Measurements from ENCODE around the gene PANX2.

Gene PANX2

GRCh38 chr22:50184004-50184901 lies 13.7 kb downstream of the PANX2 start:
- TF ChIP-seq, protein P1, sequence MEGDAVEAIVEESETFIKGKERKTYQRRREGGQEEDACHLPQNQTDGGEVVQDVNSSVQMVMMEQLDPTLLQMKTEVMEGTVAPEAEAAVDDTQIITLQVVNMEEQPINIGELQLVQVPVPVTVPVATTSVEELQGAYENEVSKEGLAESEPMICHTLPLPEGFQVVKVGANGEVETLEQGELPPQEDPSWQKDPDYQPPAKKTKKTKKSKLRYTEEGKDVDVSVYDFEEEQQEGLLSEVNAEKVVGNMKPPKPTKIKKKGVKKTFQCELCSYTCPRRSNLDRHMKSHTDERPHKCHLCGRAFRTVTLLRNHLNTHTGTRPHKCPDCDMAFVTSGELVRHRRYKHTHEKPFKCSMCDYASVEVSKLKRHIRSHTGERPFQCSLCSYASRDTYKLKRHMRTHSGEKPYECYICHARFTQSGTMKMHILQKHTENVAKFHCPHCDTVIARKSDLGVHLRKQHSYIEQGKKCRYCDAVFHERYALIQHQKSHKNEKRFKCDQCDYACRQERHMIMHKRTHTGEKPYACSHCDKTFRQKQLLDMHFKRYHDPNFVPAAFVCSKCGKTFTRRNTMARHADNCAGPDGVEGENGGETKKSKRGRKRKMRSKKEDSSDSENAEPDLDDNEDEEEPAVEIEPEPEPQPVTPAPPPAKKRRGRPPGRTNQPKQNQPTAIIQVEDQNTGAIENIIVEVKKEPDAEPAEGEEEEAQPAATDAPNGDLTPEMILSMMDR (IDR thresholded peaks at IDR 0.05; ENCODE audit: low read depth, low read length, missing control alignments) = no peak
- in situ Hi-C loops (cut with HindIII; ENCODE audit: low sequenced_read_pairs) = no loop called here

DNA sequence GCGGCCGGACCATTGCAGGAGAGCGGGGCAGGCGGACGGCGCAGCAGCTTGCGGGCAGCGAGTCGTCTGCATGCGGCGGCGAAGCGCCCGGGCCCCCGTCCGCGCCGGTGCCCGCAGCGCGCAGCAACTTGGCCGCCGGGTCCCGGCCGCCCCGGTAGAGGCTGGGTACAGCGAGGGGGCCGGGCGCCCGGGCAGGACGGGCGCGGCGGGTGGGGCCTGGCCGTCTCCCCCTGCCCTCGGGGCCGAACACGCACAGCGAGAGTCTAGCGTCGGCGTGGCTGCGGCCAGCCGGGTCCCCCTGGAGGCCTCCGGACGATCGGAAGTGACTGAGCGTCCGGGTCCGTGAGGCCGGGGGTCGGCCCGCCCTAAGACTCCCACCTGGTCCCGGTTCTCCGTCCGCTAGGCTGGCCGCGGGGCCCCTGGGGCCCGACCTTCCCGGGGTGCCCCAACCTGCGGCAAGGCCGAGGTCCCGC lies 14.4 kb downstream of the PANX2 start:
- no peak for DNase-seq (ENCODE audit: low read depth)
- H3K4me3 ChIP-seq (ENCODE audit: low read depth, low read length) = peak overlapping the region; percentile 40
- TF ChIP-seq, protein P1 (IDR thresholded peaks at IDR 0.05; ENCODE audit: low read depth, low read length, missing control alignments) = no peak
- in situ Hi-C loops (cut with HindIII; ENCODE audit: low sequenced_read_pairs) = no loop called here

More at GRCh38 chr22:50184004-50184901, 13.7 kb downstream of the PANX2 start:
- no peak for DNase-seq (ENCODE audit: low read depth)
- H3K4me3 ChIP-seq (ENCODE audit: low read depth, low read length) = no peak overlapping the region

DNA sequence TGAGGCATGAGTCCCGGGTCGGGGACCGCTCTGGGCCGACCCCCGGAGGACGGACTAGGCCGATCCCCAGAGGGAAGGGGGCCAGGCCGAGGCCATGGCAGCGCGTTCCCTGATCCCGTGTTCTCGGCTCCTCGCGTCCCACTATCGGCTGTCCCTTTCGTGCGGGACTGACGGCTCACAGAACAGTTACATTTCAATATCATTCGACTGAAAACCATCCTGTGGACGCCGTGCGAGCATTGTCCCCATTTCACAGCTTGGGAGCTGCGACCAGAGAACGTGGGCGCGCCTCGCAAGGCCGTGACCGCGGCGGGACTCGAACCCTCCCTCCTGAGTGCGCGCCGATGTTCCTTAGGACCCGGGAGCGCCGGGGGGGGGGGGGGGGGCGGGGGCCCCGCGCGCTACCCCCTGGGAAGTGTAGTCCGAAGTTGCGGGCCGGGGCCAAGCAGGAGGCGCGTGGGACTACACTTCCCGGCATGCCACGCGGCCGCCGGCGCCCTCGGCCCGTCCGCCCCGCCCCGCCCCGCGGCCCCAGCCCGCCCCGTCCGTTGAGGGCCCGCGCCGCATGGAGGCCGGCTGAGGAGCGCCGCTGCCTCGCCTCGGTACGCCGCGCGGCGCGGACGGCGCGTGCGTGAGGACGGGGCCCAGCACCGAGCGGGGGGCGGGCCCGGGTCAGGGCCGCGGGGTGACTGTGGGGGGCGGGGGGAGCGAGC lies 15.0 kb downstream of the PANX2 start, which contains the start of gene TRABD:
Gene TRABD, plus strand, starts transcription at position 539 of the 713 bp plus-strand sequence. CDS start 7,148 bp downstream, outside the sequence.
- in situ Hi-C loops (cut with HindIII; ENCODE audit: low sequenced_read_pairs) = no loop called here
- H3K4me3 ChIP-seq (ENCODE audit: low read depth, low read length) = peak within 1 kb of the TSS; percentile 59
- DNase-seq (ENCODE audit: low read depth) = peak; percentile 59
- TF ChIP-seq, protein P1 (IDR thresholded peaks at IDR 0.05; ENCODE audit: low read depth, low read length, missing control alignments) = no peak

- peak overlapping the region; percentile 59 for H3K4me3 ChIP-seq (ENCODE audit: low read depth, low read length)
- TF ChIP-seq, protein P1 (IDR thresholded peaks at IDR 0.05; ENCODE audit: low read depth, low read length, missing control alignments) = no peak
- no peak for DNase-seq (ENCODE audit: low read depth)
- in situ Hi-C loops (cut with HindIII; ENCODE audit: low sequenced_read_pairs) = no loop called here
These were observed 15.7 kb downstream of the PANX2 start for GRCh38 chr22:50186181-50186714.

DNA sequence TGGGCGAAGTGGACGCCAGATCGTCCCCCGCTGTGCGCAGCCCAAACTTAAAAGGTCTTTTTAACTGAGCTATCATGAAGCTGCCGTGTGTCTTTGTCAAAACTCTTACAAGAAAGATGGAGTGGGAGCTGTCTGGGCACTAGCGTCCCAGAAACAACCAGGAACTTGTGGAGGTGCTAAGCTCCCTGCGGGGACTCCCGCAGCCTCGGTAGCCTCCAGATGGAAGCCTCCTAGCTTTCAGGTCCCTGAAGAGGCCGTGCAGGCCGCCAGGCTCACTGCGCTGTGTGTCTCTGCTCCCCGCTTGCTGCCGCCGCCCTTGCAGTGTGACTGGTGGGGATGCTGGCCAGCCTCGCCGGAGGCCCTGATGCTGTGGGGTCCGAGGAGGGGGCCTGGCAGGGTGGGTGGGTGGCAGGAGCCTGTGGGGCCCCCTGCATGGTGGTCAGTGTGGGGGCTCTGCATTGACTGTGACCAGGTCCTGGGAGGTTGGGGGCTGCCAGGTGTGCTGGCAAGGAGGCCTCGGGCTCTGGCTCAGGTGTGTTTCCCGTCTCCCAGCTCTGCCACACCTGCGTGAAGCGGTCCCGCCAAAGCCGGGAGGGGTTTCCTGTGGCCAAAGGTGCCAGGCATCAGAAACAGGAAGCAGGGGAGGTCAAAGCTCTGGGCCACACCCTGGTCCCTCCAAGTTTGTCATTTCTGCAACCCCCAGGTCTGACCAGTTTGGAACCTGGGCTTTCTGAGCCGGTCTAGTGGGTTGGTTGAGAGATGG lies 16.4 kb downstream of the PANX2 start:
- in situ Hi-C loops (cut with HindIII; ENCODE audit: low sequenced_read_pairs) = no loop called here
- TF ChIP-seq, protein P1 (IDR thresholded peaks at IDR 0.05; ENCODE audit: low read depth, low read length, missing control alignments) = no peak
- no peak for DNase-seq (ENCODE audit: low read depth)
- H3K4me3 ChIP-seq (ENCODE audit: low read depth, low read length) = peak overlapping the region; percentile 59

Measured in astrocyte of the cerebellum (primary cell).